Sigmoid colon (tissue), 7 donors: ENCODE data around the gene TOGARAM1. TPM values are rescaled to one million over a fixed set of nuclear protein-coding genes. Genes with fewer than 3 reads are reported as not detected.

ENCODE experiments used
- DNase-seq: peaks from one replicate; pipeline ENCODE4 v3.0.0-alpha.2; 2019
- H3K27ac ChIP-seq, 4 donors: fragments of 200-600 bp; sonication (generic); one replicate each; pipeline ENCODE4 v1.5.1; 2016 to 2019; ENCODE audit warnings: mild to moderate bottlenecking in 1 of 4
- H3K27me3 ChIP-seq, 3 donors: fragments of 200-600 bp; sonication (generic); one replicate each; pipeline ENCODE4 v1.5.1; 2019; ENCODE audit warnings: mild to moderate bottlenecking in 1 of 3
- H3K36me3 ChIP-seq, 4 donors: fragments of 200-600 bp; sonication (generic); one replicate each; pipeline ENCODE4 v1.5.1; 2016 to 2019
- H3K4me1 ChIP-seq, 4 donors: fragments of 200-600 bp; sonication (generic); one replicate each; pipeline ENCODE4 v1.5.1; 2017 to 2019
- H3K4me3 ChIP-seq, 4 donors: fragments of 200-600 bp; sonication (generic); one replicate each; pipeline ENCODE4 v1.5.1; 2017 to 2019; ENCODE audit warnings: mild to moderate bottlenecking in 2 of 4, moderate library complexity in 1 of 4
- H3K9me3 ChIP-seq, 4 donors: fragments of 200-600 bp in 3 of 4; sonication (generic) in 3 of 4; one replicate each; pipeline versions ENCODE4 v1.5.1 to v1.6.1; 2013 to 2019
- EP300 ChIP-seq, 4 donors: sonication (generic); formaldehyde crosslinking; IDR thresholded peaks; one replicate each; pipeline ENCODE4 v1.6.1; 2017; ENCODE audit warnings: antibody characterized with exemption in 4 of 4
- POLR2A ChIP-seq, 2 donors: fragments of 450-650 bp; IDR thresholded peaks; one replicate each; pipeline ENCODE4 v1.6.1; 2016; ENCODE audit warnings: antibody characterized with exemption in 2 of 2, mild to moderate bottlenecking in 2 of 2, moderate library complexity in 2 of 2
- POLR2AphosphoS5 ChIP-seq, 4 donors: sonication (generic); formaldehyde crosslinking; IDR thresholded peaks; one replicate each; pipeline ENCODE4 v1.6.1; 2017; ENCODE audit warnings: antibody characterized with exemption in 4 of 4
- WGBS, 2 donors: extraction: QIAGEN DNeasy Blood & Tissue Kit; methylation state at CpG; one replicate each; pipeline ENCODE4 v1.1.7; 2013; 5-methylcytosine and 5-hydroxymethylcytosine counted together
- intact Hi-C: fragments of 100-400 bp; cut with DNase I; formaldehyde crosslinking; loops from one replicate; pipeline ENCODE4 v1.15.1; 2023
- polyA plus RNA-seq, 3 donors: library from polyadenylated mRNA; stranded (reverse); fragments of 200-250 nt; gene quantifications; one replicate each; pipeline ENCODE4 v1.2.3, GENCODE V29; 2013
- total RNA-seq, 4 donors: library from RNA; depleted of rRNA; stranded (reverse); fragments of >200 nt; gene quantifications; one replicate each; pipeline ENCODE4 v1.1.0, GENCODE V29; 2016
- TF ChIP-seq, protein P1 (sequence below), 4 experiments: fragments of 450-650 bp in 3 of 4; fragments of 200-600 bp in 1 of 4; IDR thresholded peaks; one replicate each; pipeline ENCODE4 v1.5.1; 2016 to 2019; ENCODE audit warnings: antibody characterized with exemption in 4 of 4, mild to moderate bottlenecking in 3 of 4, moderate library complexity in 2 of 4
- donor health status: healthy with polysubstance abuse.
- donor health status: Bipolar disorder and iron deficiency.
- donor health status: healthy.

Gene TOGARAM1
- total and polyA plus RNA-seq, 7 donors: 2.8 to 27.1 (median 14.3) TPM

DNA sequence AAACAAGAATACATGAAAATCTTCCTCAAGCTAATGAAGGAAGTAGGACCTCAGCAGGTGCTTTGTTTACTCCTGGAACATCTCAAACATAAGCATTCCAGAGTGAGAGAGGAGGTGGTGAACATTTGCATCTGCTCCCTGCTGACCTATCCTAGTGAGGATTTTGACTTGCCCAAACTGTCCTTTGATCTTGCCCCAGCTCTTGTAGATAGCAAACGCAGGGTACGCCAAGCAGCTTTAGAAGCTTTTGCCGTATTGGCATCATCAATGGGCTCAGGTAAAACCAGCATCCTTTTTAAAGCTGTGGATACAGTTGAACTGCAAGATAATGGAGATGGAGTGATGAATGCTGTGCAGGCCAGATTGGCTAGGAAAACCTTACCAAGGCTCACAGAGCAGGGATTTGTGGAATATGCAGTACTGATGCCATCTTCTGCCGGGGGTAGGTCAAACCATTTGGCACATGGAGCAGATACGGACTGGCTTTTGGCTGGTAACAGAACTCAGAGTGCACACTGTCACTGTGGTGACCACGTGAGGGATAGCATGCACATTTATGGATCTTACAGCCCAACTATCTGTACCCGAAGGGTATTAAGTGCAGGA, 1.9 kb downstream of the TOGARAM1 start:
- WGBS, 2 donors: 22 to 31% methylated on average over 7 of the region's 7 CpGs
- Histone ChIP-seq H3K9me3 (no peaks in the 10 kb centered on the region), H3K4me3 (peak overlapping the region; percentile 59 to 86 (median 72)), H3K4me1 (peaks cover 0 to 80% (median 68%) of the 10 kb centered on the region in 4 donors), H3K36me3 (no peaks in the 10 kb centered on the region), H3K27ac (peak overlapping the region in 3 of 4 donors; percentile 9 to 92 (median 92)), H3K27me3 (no peaks in the 10 kb centered on the region)
- DNase-seq: no peak
- TF ChIP-seq EP300 (IDR thresholded peaks at IDR 0.05): no peak
- TF ChIP-seq, protein P1, sequence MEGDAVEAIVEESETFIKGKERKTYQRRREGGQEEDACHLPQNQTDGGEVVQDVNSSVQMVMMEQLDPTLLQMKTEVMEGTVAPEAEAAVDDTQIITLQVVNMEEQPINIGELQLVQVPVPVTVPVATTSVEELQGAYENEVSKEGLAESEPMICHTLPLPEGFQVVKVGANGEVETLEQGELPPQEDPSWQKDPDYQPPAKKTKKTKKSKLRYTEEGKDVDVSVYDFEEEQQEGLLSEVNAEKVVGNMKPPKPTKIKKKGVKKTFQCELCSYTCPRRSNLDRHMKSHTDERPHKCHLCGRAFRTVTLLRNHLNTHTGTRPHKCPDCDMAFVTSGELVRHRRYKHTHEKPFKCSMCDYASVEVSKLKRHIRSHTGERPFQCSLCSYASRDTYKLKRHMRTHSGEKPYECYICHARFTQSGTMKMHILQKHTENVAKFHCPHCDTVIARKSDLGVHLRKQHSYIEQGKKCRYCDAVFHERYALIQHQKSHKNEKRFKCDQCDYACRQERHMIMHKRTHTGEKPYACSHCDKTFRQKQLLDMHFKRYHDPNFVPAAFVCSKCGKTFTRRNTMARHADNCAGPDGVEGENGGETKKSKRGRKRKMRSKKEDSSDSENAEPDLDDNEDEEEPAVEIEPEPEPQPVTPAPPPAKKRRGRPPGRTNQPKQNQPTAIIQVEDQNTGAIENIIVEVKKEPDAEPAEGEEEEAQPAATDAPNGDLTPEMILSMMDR (IDR thresholded peaks at IDR 0.05): no peak
- TF ChIP-seq POLR2A (IDR thresholded peaks at IDR 0.05): no peak
- TF ChIP-seq POLR2AphosphoS5 (IDR thresholded peaks at IDR 0.05): no peak
- intact Hi-C loops: loop anchor here (2.0 to 5.0 kb wide), 2 partner anchors 52 to 119 kb away; no protein-coding TSS in a partner anchor

DNA sequence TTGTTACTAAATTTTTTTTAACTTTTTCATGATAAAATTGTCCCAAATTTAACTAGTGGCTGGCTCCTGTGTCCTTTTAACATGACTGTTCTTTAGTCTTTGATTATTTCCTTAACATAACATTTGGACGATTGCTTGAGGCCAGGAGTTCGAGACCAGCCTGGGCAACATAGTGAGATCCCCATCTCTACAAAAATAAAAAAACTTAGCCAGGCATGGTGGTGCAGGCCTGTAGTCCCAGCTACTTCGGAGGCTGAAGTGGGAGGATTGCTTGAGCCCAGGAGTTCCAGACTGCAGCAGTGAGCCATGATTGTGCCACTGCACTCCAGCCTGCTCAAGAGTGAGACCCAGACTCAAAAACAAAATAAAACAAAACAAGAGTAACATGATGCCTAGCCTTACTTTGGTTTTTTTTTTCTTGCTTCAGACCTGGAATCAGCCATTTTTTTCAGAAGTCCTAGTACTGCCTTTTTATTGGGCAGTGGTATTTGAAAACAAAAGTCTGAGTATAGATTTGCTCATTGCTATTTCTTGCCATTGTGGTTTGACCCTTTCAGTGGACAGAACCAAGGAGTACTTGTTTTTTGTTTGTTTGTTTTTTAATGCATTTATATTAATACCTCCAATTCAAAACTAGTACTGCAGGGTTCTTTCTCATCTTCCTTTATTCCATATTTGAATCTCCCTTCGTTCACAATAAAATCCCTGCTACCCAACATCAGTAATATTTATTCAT, 4.8 kb downstream of the TOGARAM1 start:
- intact Hi-C loops: no loop called here
- peaks cover 0 to 7% (median 0%) of the 10 kb centered on the region in 4 donors for H3K36me3 ChIP-seq
- H3K4me1 ChIP-seq: peaks cover 0 to 69% (median 55%) of the 10 kb centered on the region in 4 donors
- H3K9me3 ChIP-seq: no peaks in the 10 kb centered on the region
- WGBS, 2 donors: 82 to 89% methylated on average over 4 of the region's 4 CpGs
- no peak overlapping the region for H3K27ac ChIP-seq
- TF ChIP-seq POLR2AphosphoS5 (IDR thresholded peaks at IDR 0.05) (no peak), POLR2A (IDR thresholded peaks at IDR 0.05) (no peak), EP300 (IDR thresholded peaks at IDR 0.05) (no peak)
- TF ChIP-seq, protein P1 (IDR thresholded peaks at IDR 0.05): no peak
- DNase-seq: no peak
- peak overlapping the region in 3 of 4 donors; percentile 13 to 86 (median 16) for H3K4me3 ChIP-seq
- H3K27me3 ChIP-seq: no peaks in the 10 kb centered on the region

DNA sequence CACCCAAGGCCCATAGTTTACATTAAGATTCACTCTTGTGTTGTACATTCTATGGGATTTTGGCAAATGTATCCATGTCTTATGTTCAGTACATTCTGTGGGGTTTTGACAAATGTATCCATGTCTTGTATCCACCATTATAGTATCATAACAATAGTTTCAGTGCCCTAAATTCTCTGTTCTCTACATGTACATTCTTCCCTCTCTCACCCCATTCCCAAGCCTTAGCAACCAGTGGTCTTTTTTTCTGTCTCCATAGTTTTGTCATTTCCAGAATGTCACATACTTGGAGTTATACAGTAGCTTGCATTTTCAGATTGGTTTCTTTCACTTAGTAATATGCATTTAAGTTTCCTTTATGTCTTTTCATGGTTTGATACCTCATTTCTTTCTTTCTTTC, 6.7 kb downstream of the TOGARAM1 start:
- no peak overlapping the region for H3K27ac ChIP-seq
- no peak for DNase-seq
- no peak for TF ChIP-seq POLR2AphosphoS5 (IDR thresholded peaks at IDR 0.05)
- TF ChIP-seq, protein P1 (IDR thresholded peaks at IDR 0.05): no peak
- H3K4me1 ChIP-seq: peaks cover 0 to 59% (median 46%) of the 10 kb centered on the region in 4 donors
- peaks cover 0 to 7% (median 0%) of the 10 kb centered on the region in 4 donors for H3K36me3 ChIP-seq
- H3K27me3 ChIP-seq: no peaks in the 10 kb centered on the region
- H3K9me3 ChIP-seq: no peaks in the 10 kb centered on the region
- intact Hi-C loops: no loop called here
- no peak overlapping the region for H3K4me3 ChIP-seq

DNA sequence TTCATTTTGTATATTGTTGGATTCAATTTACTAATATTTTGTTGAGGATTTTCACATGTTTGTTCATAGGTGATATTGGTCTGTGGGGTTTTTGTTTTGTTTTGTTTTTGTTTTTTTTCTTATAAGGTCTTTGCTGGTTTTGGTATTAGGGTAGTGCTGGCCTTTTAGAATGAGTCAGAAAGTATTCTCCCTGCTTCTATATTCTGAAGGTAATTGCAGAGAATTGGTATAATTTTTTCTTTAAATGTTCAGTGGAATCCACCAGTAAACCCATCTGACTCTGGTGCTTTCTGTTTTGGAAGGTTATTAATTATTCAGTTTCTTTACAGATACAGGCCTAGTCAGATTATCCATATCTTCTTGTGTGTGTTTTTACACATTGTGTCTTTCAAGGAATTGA, 8.9 kb downstream of the TOGARAM1 start:
- Histone ChIP-seq H3K36me3 (peaks cover 0 to 7% (median 0%) of the 10 kb centered on the region in 4 donors), H3K9me3 (no peaks in the 10 kb centered on the region), H3K4me1 (peaks cover 0 to 37% (median 30%) of the 10 kb centered on the region in 4 donors), H3K27ac (no peak overlapping the region), H3K4me3 (no peak overlapping the region), H3K27me3 (no peaks in the 10 kb centered on the region)
- intact Hi-C loops: no loop called here
- TF ChIP-seq EP300 (IDR thresholded peaks at IDR 0.05): no peak
- TF ChIP-seq POLR2AphosphoS5 (IDR thresholded peaks at IDR 0.05): no peak
- TF ChIP-seq POLR2A (IDR thresholded peaks at IDR 0.05): no peak
- TF ChIP-seq, protein P1 (IDR thresholded peaks at IDR 0.05): no peak
- DNase-seq: no peak
